Tracheal epithelial cell (primary cell): ENCODE results near the gene MLIP. TPM values are rescaled to one million over a fixed set of nuclear protein-coding genes. Genes with fewer than 3 reads are reported as not detected.

ENCODE experiments used
- total RNA-seq: library from RNA; depleted of rRNA; stranded (reverse); fragments of >200 nt; gene quantifications from 2 replicates; pipeline ENCODE4 v1.2.1, GENCODE V29; 2014

MLIP gene
- under 0.01 TPM in 1 of 2 replicates, not detected in the other for total RNA-seq

GRCh38 chr6:54111341-54112045 is at the start of gene MLIP:
TSS of gene MLIP (plus strand) at chr6:54111443. CDS start at chr6:54111480, 37 bp downstream.

GRCh38 chr6:54308289-54308985 is 197.2 kb downstream of the MLIP start, which contains the start of gene TINAG:
TSS of gene TINAG (plus strand) at chr6:54308441. CDS start at chr6:54308551, 110 bp downstream.

Other genes with a start within 250 kb of the MLIP start
- 2.9 TPM in 1 of 2 replicates, not detected in the other for gene TINAG, start 197.0 kb downstream of the MLIP start, total RNA-seq